CD8-positive, alpha-beta memory T cell (primary cell): Measurements from ENCODE around the gene LDLRAD1. TPM values are rescaled to one million over a fixed set of nuclear protein-coding genes. Genes with fewer than 3 reads are reported as not detected.
"Not testable (repeated sequence)": the region's sequence is repeated elsewhere in the genome, so short reads cannot be mapped to it uniquely, and the experiment has no call there.

Experiments
- CTCF ChIA-PET: fragments of 350-600 bp; sonication (Branson Sonifier 250); formaldehyde crosslinking; loops from one replicate; lab custom pipeline; 2021; ENCODE audit warnings: antibody characterized with exemption; lab: Charles Lee
- POLR2A ChIA-PET: fragments of 350-600 bp; sonication (Branson Sonifier 250); formaldehyde crosslinking; loops from one replicate; lab custom pipeline; 2021; ENCODE audit warnings: antibody characterized with exemption; lab: Charles Lee
- DNase-seq, 5 donors: peaks; one replicate each; pipeline versions ENCODE4 v3.0.0 to v3.0.0-alpha.2; 2020 to 2022; ENCODE audit warnings: mixed read lengths in 1 of 5
- H3K27ac ChIP-seq: one replicate; pipeline ENCODE4 v1.7.0; 2013; ENCODE audit warnings: low read depth, mild to moderate bottlenecking, low read length, moderate library complexity
- H3K27me3 ChIP-seq: 2 replicates; pipeline ENCODE4 v1.7.0; 2013; ENCODE audit warnings: low read length, mild to moderate bottlenecking; ENCODE audit not compliant: insufficient read depth, poor library complexity, severe bottlenecking
- H3K36me3 ChIP-seq: 2 replicates; pipeline ENCODE4 v1.7.0; 2013; ENCODE audit warnings: mild to moderate bottlenecking, low read length, moderate library complexity; ENCODE audit not compliant: insufficient read depth
- H3K4me1 ChIP-seq: 2 replicates; pipeline ENCODE4 v1.7.0; 2013; ENCODE audit warnings: mild to moderate bottlenecking, low read length, moderate library complexity; ENCODE audit not compliant: insufficient read depth
- H3K4me3 ChIP-seq: 2 replicates; pipeline ENCODE4 v1.7.0; 2013; ENCODE audit warnings: mild to moderate bottlenecking, low read length
- H3K9me3 ChIP-seq: 2 replicates; pipeline ENCODE4 v1.7.0; 2013; ENCODE audit warnings: mild to moderate bottlenecking, low read length
- H3K27ac Mint-ChIP-seq, 8 donors: one replicate each; pipeline ENCODE4 v1.8.0; 2020 to 2021; ENCODE audit warnings: mixed read lengths in 8 of 8, mild to moderate bottlenecking in 6 of 8, inconsistent platforms in 3 of 8, moderate library complexity in 3 of 8
- H3K27me3 Mint-ChIP-seq, 2 donors: one replicate each; pipeline ENCODE4 v1.8.0; 2020 to 2021; ENCODE audit warnings: mixed read lengths in 2 of 2, mild to moderate bottlenecking in 1 of 2, moderate library complexity in 1 of 2
- H3K36me3 Mint-ChIP-seq, 3 donors: one replicate each; pipeline ENCODE4 v1.8.0; 2020 to 2021; ENCODE audit warnings: mixed read lengths in 3 of 3, inconsistent platforms in 1 of 3, mild to moderate bottlenecking in 1 of 3
- H3K4me1 Mint-ChIP-seq, 3 donors: one replicate each; pipeline ENCODE4 v1.8.0; 2020 to 2021; ENCODE audit warnings: mixed read lengths in 3 of 3, inconsistent platforms in 1 of 3, mild to moderate bottlenecking in 1 of 3
- H3K4me3 Mint-ChIP-seq, 7 donors: one replicate each; pipeline ENCODE4 v1.8.0; 2020 to 2021; ENCODE audit warnings: mixed read lengths in 7 of 7, mild to moderate bottlenecking in 6 of 7, moderate library complexity in 4 of 7, inconsistent platforms in 2 of 7
- H3K9me3 Mint-ChIP-seq, 5 donors: one replicate each; pipeline ENCODE4 v1.8.0; 2020 to 2022; ENCODE audit warnings: mixed read lengths in 5 of 5, mild to moderate bottlenecking in 3 of 5, moderate library complexity in 2 of 5, inconsistent platforms in 1 of 5
- polyA plus RNA-seq: library from polyadenylated mRNA; unstranded; fragments of 300-500 nt; fragmentation: Illumina TruSeq; gene quantifications from one replicate; pipeline ENCODE4 v1.2.3, GENCODE V29; 2021
- total RNA-seq, 2 experiments: library from RNA; stranded (reverse); gene quantifications; one replicate each; pipeline ENCODE4 v1.2.3, GENCODE V29; 2021

LDLRAD1 gene
- total and polyA plus RNA-seq, 3 experiments from 2014 or later = not detected

DNA sequence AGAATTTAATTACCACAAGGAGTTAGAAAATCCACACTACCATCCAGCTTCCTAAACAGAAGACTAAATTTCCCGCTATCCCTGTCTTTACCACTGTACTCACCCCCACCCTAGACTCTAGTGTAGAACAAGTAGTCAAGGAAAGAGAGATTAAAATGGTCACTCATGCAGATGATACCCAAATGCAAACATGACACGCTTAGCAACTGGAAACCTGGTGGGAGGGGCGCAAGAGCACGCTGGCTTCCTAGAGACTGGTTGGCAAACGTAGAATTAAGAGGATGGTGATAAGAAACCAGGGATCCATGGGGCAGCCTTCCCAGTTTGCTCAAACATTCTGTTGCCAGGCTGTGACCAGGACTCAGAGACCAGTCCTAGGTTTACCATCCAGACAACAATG is 9.9 kb upstream of the LDLRAD1 start:
- Histone ChIP-seq H3K27ac (no peak overlapping the region), H3K27me3 (no peaks in the 10 kb centered on the region), H3K4me1 (no peaks in the 10 kb centered on the region), H3K9me3 (no peaks in the 10 kb centered on the region), H3K4me3 (no peak overlapping the region), H3K36me3 (peaks cover 4% of the 10 kb centered on the region)
- no peaks in the 10 kb centered on the region for H3K9me3 Mint-ChIP-seq
- H3K27ac Mint-ChIP-seq = no peak overlapping the region
- H3K36me3 Mint-ChIP-seq = peaks cover 0 to 45% (median 12%) of the 10 kb centered on the region in 3 donors
- ChIA-PET POLR2A (no interaction called here), CTCF (no interaction called here)
- DNase-seq = no peak
- H3K4me3 Mint-ChIP-seq = no peak overlapping the region
- H3K4me1 Mint-ChIP-seq = no peaks in the 10 kb centered on the region
- H3K27me3 Mint-ChIP-seq = no peaks in the 10 kb centered on the region

DNA sequence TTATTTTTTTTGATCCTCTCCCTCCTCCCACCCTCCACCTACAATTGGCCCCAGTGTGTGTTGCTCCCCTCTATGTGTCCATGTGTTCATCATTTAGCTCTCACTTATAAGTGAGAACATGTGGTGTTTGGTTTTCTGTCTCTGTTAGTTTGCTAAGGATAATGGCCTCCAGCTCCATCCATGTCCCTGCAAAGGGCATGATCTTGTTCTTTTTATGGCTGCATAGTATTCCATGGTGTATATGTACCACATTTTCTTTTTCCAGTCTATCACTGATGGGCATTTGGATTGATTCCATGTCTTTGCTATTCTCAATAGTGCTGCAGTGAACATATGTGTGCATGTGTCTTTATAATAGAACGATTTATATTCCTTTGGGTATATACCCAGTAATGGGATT is 6.8 kb upstream of the LDLRAD1 start:
- H3K4me3 Mint-ChIP-seq, H3K9me3 ChIP-seq, H3K4me3 ChIP-seq, H3K27me3 Mint-ChIP-seq, H3K4me1 Mint-ChIP-seq, H3K27me3 ChIP-seq, POLR2A ChIA-PET, H3K27ac ChIP-seq, DNase-seq, CTCF ChIA-PET, H3K36me3 ChIP-seq, H3K4me1 ChIP-seq, H3K9me3 Mint-ChIP-seq: not testable (repeated sequence)
- peak overlapping the region in 1 of 8 donors; percentile 56 for H3K27ac Mint-ChIP-seq
- peaks cover 0 to 17% (median 6%) of the 10 kb centered on the region in 3 donors for H3K36me3 Mint-ChIP-seq

DNA sequence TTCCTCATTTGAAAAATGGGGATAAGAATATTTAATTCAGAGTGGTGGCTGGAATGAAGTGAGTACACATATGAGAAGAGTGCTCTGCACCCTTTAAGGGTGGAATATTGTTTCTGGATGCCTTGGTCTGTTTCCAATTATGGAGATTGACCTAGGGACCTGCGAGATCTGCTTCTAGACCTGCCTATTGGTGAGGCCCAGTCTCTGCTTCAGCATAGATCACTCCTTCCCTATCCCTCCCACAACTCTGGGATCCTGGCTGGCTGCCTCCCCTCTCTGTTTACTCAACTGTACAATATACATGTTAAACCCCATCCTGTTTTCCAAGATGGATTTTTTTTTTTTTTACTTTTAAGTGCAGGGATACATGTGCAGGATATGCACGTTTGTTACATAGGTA is 6.4 kb upstream of the LDLRAD1 start:
- no peak for DNase-seq
- no peak overlapping the region for H3K4me3 Mint-ChIP-seq
- no peak overlapping the region for H3K27ac Mint-ChIP-seq
- no peaks in the 10 kb centered on the region for H3K27me3 Mint-ChIP-seq
- H3K9me3 Mint-ChIP-seq = no peaks in the 10 kb centered on the region
- H3K4me3 ChIP-seq = no peak overlapping the region
- no peaks in the 10 kb centered on the region for H3K9me3 ChIP-seq
- ChIA-PET POLR2A (no interaction called here), CTCF (no interaction called here)
- H3K27ac ChIP-seq = no peak overlapping the region
- H3K27me3 ChIP-seq = no peaks in the 10 kb centered on the region
- H3K4me1 ChIP-seq = no peaks in the 10 kb centered on the region
- peaks cover 0 to 13% (median 3%) of the 10 kb centered on the region in 3 donors for H3K36me3 Mint-ChIP-seq
- H3K4me1 Mint-ChIP-seq = no peaks in the 10 kb centered on the region
- H3K36me3 ChIP-seq = no peaks in the 10 kb centered on the region

DNA sequence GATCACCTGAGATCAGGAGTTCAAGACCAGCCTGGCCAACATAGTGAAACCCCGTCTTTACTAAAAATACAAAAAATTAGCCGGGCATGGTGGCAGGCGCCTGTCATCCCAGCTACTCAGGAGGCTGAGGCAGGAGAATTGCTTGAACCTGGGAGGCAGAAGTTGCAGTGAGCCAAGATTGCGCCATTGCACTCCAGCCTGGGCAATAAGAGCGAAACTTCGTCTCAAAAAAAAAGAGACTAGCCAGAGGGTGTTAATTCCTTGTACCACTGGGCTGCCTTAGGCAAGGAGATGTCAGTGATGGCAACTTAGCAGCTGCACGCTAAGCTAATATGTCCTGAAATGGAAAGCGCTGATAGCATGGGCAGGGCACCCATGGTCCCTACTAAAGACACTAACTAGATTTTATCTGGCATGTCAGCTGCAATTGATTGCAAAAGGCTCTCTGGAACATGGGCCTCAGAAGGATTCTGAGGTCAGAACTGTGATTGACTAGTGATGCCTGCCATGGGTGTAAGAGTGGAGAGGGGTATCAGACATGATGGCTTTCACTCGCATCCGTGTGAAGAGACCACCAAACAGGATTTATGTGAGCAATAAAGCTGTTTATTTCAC is 1.7 kb upstream of the LDLRAD1 start:
- H3K36me3 ChIP-seq, H3K9me3 Mint-ChIP-seq, H3K4me3 ChIP-seq, H3K36me3 Mint-ChIP-seq, H3K9me3 ChIP-seq, CTCF ChIA-PET, H3K27ac ChIP-seq, H3K27me3 ChIP-seq, H3K4me1 Mint-ChIP-seq, H3K27ac Mint-ChIP-seq, DNase-seq, H3K4me1 ChIP-seq, POLR2A ChIA-PET: not testable (repeated sequence)
- H3K4me3 Mint-ChIP-seq = peak overlapping the region in 1 of 7 donors; percentile 36
- peaks cover 0 to 13% of the 10 kb centered on the region in 2 donors for H3K27me3 Mint-ChIP-seq

DNA sequence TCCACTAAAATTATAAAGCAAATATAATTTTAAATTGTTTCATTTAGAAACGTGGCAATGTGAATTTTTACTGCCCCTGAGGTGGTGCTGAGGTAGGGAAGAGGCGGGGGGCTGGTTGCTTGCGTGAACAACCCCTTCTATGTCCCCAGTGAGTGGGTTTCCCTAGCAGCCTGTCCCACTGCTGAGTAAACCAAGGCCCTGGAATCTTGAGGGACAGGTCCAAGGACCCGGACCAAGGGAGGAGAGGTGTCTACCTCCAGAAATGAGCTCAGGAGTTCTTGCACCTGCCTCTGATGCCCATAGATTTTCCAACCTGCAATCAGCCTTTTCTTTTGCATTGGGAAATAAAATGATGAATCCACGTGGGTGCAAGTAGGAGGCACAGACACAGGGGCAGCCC is 649 bp upstream of the LDLRAD1 start:
- no peaks in the 10 kb centered on the region for H3K4me1 Mint-ChIP-seq
- ChIA-PET CTCF (no interaction called here), POLR2A (no interaction called here)
- Histone ChIP-seq H3K4me3 (no peak overlapping the region), H3K4me1 (no peaks in the 10 kb centered on the region), H3K27me3 (peaks cover 2% of the 10 kb centered on the region), H3K9me3 (no peaks in the 10 kb centered on the region), H3K27ac (no peak overlapping the region), H3K36me3 (no peaks in the 10 kb centered on the region)
- H3K27me3 Mint-ChIP-seq = peaks cover 0 to 15% of the 10 kb centered on the region in 2 donors
- no peak overlapping the region for H3K4me3 Mint-ChIP-seq
- no peak for DNase-seq
- H3K27ac Mint-ChIP-seq = no peak overlapping the region
- H3K36me3 Mint-ChIP-seq = no peaks in the 10 kb centered on the region
- no peaks in the 10 kb centered on the region for H3K9me3 Mint-ChIP-seq

DNA sequence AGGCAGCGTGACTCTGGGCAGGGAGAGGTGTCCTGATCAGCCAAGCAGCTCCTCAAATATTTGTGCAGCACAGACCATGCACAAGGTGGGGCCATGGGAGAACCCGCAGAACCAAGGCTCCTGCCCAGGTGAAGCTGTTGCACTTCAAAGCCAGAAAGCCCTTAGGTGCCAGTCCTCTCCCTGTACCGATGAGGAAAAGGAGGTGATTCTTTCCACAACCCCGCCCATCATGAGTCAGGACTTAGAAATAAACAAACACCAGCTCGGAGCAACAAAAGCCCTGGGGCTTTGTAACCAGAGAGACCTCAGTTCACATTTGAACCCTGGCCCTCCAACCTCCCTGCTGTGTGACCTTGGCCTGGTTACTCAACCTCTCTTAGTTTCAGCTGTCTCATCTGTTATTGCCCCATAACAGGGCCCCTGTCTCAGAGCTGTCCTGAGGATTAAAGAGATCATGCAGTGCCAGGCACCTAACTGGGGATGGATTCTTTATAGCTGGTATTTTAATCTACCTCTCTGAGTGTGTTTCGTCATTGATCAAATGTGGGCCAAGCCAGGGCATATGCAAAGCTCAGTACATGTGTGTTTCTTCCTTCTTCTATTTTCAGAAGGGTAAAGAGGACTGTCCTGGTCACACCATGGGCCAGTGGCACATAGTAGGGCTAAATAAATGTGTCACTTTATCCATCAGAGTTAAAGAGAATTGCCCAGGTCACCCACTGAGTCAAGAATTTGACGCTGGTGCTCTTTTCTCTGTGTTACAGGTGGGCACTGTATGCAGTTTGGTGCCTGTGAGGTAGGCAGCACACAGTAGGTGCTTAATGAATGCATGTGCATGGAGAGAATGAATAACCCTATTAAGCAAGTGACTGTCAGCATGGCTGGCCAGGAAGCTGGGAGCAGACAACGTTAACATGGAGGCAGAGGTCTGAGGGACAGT is 1.4 kb downstream of the LDLRAD1 start:
- Mint-ChIP-seq H3K36me3 (no peaks in the 10 kb centered on the region), H3K27ac (no peak overlapping the region), H3K4me3 (no peak overlapping the region), H3K9me3 (no peaks in the 10 kb centered on the region), H3K27me3 (peaks cover 6 to 28% of the 10 kb centered on the region in 2 donors), H3K4me1 (no peaks in the 10 kb centered on the region)
- Histone ChIP-seq H3K4me3 (no peak overlapping the region), H3K9me3 (no peaks in the 10 kb centered on the region), H3K4me1 (no peaks in the 10 kb centered on the region), H3K36me3 (no peaks in the 10 kb centered on the region), H3K27ac (no peak overlapping the region), H3K27me3 (peaks cover 3% of the 10 kb centered on the region)
- POLR2A ChIA-PET = no interaction called here
- CTCF ChIA-PET = no interaction called here
- DNase-seq = no peak

DNA sequence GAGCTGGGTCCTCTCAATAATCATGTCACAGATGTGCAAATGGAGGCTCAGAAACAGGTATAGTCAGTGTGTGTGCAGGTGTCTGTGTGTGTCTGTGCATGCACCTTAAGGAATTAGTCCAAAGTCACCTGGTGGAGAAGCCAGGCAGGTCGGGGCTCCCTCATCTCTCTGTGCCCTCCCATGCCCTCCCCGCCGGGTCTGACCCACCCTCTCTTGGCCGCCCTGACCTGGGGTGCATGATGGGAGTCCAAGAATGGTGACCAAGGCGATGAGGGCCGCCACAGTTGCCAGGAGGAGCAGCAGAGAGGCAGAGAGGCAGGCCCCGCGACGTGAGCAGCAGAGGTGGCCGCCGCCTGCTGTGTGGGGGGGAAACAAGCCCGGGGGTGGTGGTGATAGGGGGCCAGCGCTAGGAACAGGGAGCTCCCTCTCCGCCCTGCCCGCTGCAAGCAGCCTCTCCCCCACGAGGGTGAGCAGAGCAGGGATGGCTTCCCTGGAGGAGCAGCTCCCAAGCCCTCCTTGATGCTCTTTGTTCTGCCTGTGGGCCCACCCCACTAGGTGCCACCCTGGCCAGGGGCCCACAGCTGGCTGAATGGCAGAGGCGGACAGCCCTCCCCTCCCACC is 3.9 kb downstream of the LDLRAD1 start:
- Mint-ChIP-seq H3K4me1 (no peaks in the 10 kb centered on the region), H3K4me3 (no peak overlapping the region), H3K9me3 (no peaks in the 10 kb centered on the region), H3K27me3 (peaks cover 14 to 44% of the 10 kb centered on the region in 2 donors), H3K36me3 (no peaks in the 10 kb centered on the region), H3K27ac (no peak overlapping the region)
- Histone ChIP-seq H3K27me3 (peaks cover 3% of the 10 kb centered on the region), H3K27ac (no peak overlapping the region), H3K9me3 (no peaks in the 10 kb centered on the region), H3K4me3 (no peak overlapping the region), H3K36me3 (no peaks in the 10 kb centered on the region), H3K4me1 (no peaks in the 10 kb centered on the region)
- CTCF ChIA-PET = no interaction called here
- POLR2A ChIA-PET = no interaction called here
- DNase-seq = no peak

DNA sequence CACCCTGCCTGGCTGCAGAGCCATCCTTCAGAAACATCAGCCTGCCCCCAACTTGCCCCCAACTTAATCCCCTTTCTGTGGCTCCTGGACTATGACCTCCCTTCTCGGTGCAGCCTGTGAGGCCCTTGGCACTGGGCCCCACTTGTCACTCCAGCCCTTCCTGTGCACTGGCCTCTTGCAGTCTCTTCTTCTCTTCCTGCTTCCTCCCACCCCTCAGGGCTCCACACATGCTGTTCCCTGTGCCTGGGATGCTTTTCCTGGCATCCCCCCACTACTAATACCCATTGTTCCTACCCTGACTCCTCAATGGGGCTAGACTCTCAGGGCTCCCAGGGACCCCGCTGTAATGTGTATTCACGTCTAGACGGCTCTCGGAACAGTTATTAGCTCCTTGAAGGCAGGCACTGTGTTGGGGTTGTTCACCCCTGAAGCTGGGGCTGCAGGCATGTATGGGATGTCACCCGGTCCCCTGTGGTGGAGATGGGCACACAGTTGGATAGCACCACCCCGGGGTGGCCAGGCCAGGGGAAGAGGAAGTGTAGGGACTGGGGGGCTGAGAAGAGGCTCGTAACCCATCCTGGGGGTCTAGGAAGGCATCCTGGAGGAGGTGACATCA is 4.5 kb downstream of the LDLRAD1 start:
- no peaks in the 10 kb centered on the region for H3K36me3 ChIP-seq
- Mint-ChIP-seq H3K27me3 (peaks cover 14 to 49% of the 10 kb centered on the region in 2 donors), H3K9me3 (no peaks in the 10 kb centered on the region), H3K36me3 (no peaks in the 10 kb centered on the region), H3K4me3 (peak overlapping the region in 1 of 7 donors; percentile 55), H3K27ac (no peak overlapping the region), H3K4me1 (no peaks in the 10 kb centered on the region)
- H3K4me1 ChIP-seq = no peaks in the 10 kb centered on the region
- no peaks in the 10 kb centered on the region for H3K9me3 ChIP-seq
- peaks cover 3% of the 10 kb centered on the region for H3K27me3 ChIP-seq
- CTCF ChIA-PET = no interaction called here
- no peak overlapping the region for H3K4me3 ChIP-seq
- no peak overlapping the region for H3K27ac ChIP-seq
- DNase-seq = no peak
- POLR2A ChIA-PET = no interaction called here
